ENCODE results near the gene UBQLN4.

GRCh38 chr1:156009404-156009803, 44.2 kb downstream of the UBQLN4 start:
- TF ChIP-seq YY1 (IDR thresholded peaks at IDR 0.05; ENCODE audit: low read depth) (no peak), CTCF (IDR thresholded peaks at IDR 0.05) (no peak)
